22Rv1 (cell line): Measurements from ENCODE around the gene GSTO1.

Experiments used
- H3K27ac ChIP-seq: fragments of 450-650 bp; 2 replicates; pipeline ENCODE4 v1.5.1; 2017
- ZFX ChIP-seq: fragments of 450-650 bp; IDR thresholded peaks from 2 replicates; pipeline ENCODE4 v1.6.1; 2017; ENCODE audit warnings: antibody characterized with exemption, borderline replicate concordance
- TF ChIP-seq, protein P1 (sequence below): fragments of 450-650 bp; IDR thresholded peaks from 2 replicates; pipeline ENCODE4 v1.5.1; 2017; ENCODE audit warnings: mild to moderate bottlenecking

Gene GSTO1

DNA sequence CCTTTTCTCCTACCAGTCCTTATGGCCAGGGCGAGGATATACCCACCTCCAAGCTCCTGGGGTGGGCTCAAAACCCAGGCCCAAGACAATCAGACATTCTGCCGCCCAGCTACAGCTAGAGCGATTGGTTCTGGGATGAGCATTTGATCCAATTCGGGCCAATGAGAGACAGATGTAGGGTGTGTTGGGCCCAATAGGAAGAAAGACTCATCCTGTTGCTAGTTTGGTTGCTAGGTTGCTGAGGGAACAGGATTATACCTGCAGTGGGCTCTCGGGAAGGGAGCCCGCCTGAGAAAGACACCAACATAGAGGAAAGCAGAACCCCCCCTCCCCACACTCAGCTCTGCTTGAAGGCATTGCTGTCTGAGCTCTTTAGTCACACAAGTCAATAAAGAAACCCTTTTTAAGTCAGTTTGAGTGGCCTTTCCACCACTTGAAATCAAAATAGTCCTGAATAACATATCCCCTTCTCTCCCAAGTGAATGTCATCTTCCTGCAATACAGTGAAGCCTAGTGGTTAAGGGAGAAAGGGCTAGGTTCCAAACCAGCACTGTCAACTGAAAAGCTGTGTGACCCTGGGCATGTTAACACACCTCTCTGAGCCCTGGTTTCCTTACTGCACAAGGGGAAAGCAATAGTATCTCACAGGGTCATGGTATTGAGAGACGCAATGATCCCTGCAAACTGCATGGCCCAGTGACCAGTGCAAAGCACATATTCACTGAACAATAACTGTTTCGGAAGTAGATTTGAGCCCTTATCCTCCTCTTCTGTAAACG is 61.8 kb downstream of the GSTO1 start:
- no peak for TF ChIP-seq ZFX
- TF ChIP-seq, protein P1, sequence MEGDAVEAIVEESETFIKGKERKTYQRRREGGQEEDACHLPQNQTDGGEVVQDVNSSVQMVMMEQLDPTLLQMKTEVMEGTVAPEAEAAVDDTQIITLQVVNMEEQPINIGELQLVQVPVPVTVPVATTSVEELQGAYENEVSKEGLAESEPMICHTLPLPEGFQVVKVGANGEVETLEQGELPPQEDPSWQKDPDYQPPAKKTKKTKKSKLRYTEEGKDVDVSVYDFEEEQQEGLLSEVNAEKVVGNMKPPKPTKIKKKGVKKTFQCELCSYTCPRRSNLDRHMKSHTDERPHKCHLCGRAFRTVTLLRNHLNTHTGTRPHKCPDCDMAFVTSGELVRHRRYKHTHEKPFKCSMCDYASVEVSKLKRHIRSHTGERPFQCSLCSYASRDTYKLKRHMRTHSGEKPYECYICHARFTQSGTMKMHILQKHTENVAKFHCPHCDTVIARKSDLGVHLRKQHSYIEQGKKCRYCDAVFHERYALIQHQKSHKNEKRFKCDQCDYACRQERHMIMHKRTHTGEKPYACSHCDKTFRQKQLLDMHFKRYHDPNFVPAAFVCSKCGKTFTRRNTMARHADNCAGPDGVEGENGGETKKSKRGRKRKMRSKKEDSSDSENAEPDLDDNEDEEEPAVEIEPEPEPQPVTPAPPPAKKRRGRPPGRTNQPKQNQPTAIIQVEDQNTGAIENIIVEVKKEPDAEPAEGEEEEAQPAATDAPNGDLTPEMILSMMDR: no peak
- no peak overlapping the region for H3K27ac ChIP-seq
